K562 (cell line): Measurements from ENCODE around the gene ABITRAM. TPM values are rescaled to one million over a fixed set of nuclear protein-coding genes. Genes with fewer than 3 reads are reported as not detected.
A peak's percentile ranks its signal among the peaks of the same experiment; 100 is the strongest.

ENCODE experiments used
- ATAC-seq: fragments of 200-7000 bp; cut with Tn5 transposase; 3 replicates; pipeline ENCODE4 v1.9.1; 2020; ENCODE audit warnings: moderate library complexity
- BruUV-seq: library from RNA; stranded (reverse); fragments of 400-500 nt; replicated peaks from 2 replicates; lab custom pipeline; 2021; lab: Mats Ljungman, UMichigan
- CTCF ChIA-PET: fragments of 300-600 bp; formaldehyde crosslinking; extraction: SDS; loops from one replicate; lab custom pipeline; 2021; ENCODE audit warnings: low intra/inter-chr PET ratio; lab: Yijun Ruan, JAX
- POLR2A ChIA-PET: fragments of 300-600, 350-650 bp; sonication (Branson Sonifier 250); formaldehyde crosslinking; extraction: SDS; loops from one replicate; lab custom pipeline; 2021; ENCODE audit warnings: antibody characterized with exemption, inconsistent platforms; lab: Yijun Ruan, JAX
- DNase-seq, 4 experiments: peaks; one replicate each; pipeline versions ENCODE4 v3.0.0 to v3.0.0-alpha.2; 2011 to 2018; ENCODE audit warnings: low spot score in 3 of 4, mixed read lengths in 3 of 4; ENCODE audit errors: extremely low read depth in 1 of 4
- FAIRE-seq: peaks from 2 replicates; lab custom pipeline; 2011; peaks lifted over from hg19 to GRCh38; lab: Jason Lieb, UNC
- H2AFZ ChIP-seq: 2 replicates; pipeline ENCODE4 v1.6.0; 2011; ENCODE audit warnings: low read depth, low read length, control low read depth, inconsistent platforms
- H3K27ac ChIP-seq: fragments of 200-600 bp; 3 replicates; pipeline ENCODE4 v1.8.0; 2011; ENCODE audit warnings: low read depth, mild to moderate bottlenecking, control low read depth, inconsistent platforms, low read length, moderate library complexity, mixed read lengths; ENCODE audit errors: extremely low read depth
- H3K27me3 ChIP-seq, 2 experiments: fragments of 300-600 bp in 1 of 2; 2 replicates in 1 of 2; 3 replicates in 1 of 2; pipeline versions ENCODE4 v1.6.0 to v1.8.0; 2011; ENCODE audit warnings: inconsistent platforms in 2 of 2, low read length in 2 of 2, mild to moderate bottlenecking in 1 of 2, mixed read lengths in 1 of 2, moderate library complexity in 1 of 2; ENCODE audit not compliant: control insufficient read depth in 2 of 2, insufficient read depth in 2 of 2
- H3K36me3 ChIP-seq: fragments of 300-600 bp; 3 replicates; pipeline ENCODE4 v1.8.0; 2011; ENCODE audit warnings: mild to moderate bottlenecking, low read length, inconsistent platforms; ENCODE audit not compliant: control insufficient read depth, insufficient read depth
- H3K4me1 ChIP-seq, 2 experiments: fragments of 200-600 bp in 1 of 2; replicated peaks in 1 of 2; 2 replicates in 1 of 2; 3 replicates in 1 of 2; pipeline versions ENCODE4 v1.5.1 to v1.8.0; 2011; ENCODE audit warnings: inconsistent platforms in 2 of 2, low read length in 2 of 2, mild to moderate bottlenecking in 1 of 2, mixed read lengths in 1 of 2, moderate library complexity in 1 of 2; ENCODE audit not compliant: control insufficient read depth in 2 of 2, insufficient read depth in 2 of 2
- H3K4me2 ChIP-seq: 2 replicates; pipeline ENCODE4 v1.6.1; 2011; ENCODE audit warnings: low read length, control low read depth, inconsistent platforms, mixed read lengths; ENCODE audit not compliant: insufficient read depth
- H3K4me3 ChIP-seq: fragments of 200-600 bp; sonication (generic), shearing (Covaris generic); 2 replicates; pipeline ENCODE4 v1.5.1; 2016; ENCODE audit warnings: control low read depth, inconsistent platforms
- H3K79me2 ChIP-seq: fragments of 200-600 bp; 3 replicates; pipeline ENCODE4 v1.8.0; 2011; ENCODE audit warnings: low read length, inconsistent platforms; ENCODE audit not compliant: control insufficient read depth, insufficient read depth
- H3K9ac ChIP-seq, 2 experiments: 2 replicates each; pipeline versions ENCODE4 v1.6.0 to v1.6.1; 2011; ENCODE audit warnings: low read depth in 2 of 2, low read length in 2 of 2, control low read depth in 1 of 2, inconsistent platforms in 1 of 2, mild to moderate bottlenecking in 1 of 2, mixed read lengths in 1 of 2; ENCODE audit not compliant: insufficient read depth in 1 of 2
- H3K9me1 ChIP-seq: one replicate; pipeline ENCODE4 v1.6.0; 2011; ENCODE audit warnings: inconsistent platforms, mild to moderate bottlenecking, low read length, moderate library complexity; ENCODE audit not compliant: control insufficient read depth, insufficient read depth
- H3K9me3 ChIP-seq: replicated peaks from 2 replicates; pipeline ENCODE4 v1.5.1; 2011; ENCODE audit warnings: low read depth, low read length, inconsistent platforms; ENCODE audit not compliant: control insufficient read depth, insufficient read depth
- H4K20me1 ChIP-seq: replicated peaks from 2 replicates; pipeline ENCODE4 v1.6.1; 2011; ENCODE audit warnings: low read length, inconsistent platforms, mixed read lengths; ENCODE audit not compliant: control insufficient read depth, insufficient read depth
- ATF7 ChIP-seq: fragments of 450-650 bp; IDR thresholded peaks from 2 replicates; pipeline ENCODE4 v1.7.1; 2014; ENCODE audit warnings: mild to moderate bottlenecking, moderate library complexity
- CREM ChIP-seq: IDR thresholded peaks from 2 replicates; pipeline ENCODE4 v1.6.1; 2014; ENCODE audit warnings: antibody characterized with exemption, low read depth
- JUND ChIP-seq, 2 experiments: IDR thresholded peaks; 2 replicates in 1 of 2; 3 replicates in 1 of 2; pipeline ENCODE4 v1.6.1; 2011; ENCODE audit warnings: borderline replicate concordance in 2 of 2, low read depth in 2 of 2, low read length in 2 of 2, improper control_type of control experiment in 1 of 2, missing biosample characterization in 1 of 2, missing genetic modification characterization in 1 of 2, missing genetic modification reagents in 1 of 2
- NFIC ChIP-seq: fragments of 450-650 bp; IDR thresholded peaks from 2 replicates; pipeline ENCODE4 v1.6.1; 2017; ENCODE audit warnings: mild to moderate bottlenecking, inconsistent platforms
- NFIX ChIP-seq: fragments of 250-450 bp; sonication (Bioruptor Pico); IDR thresholded peaks from 2 replicates; pipeline ENCODE4 v1.4.0; 2020; ENCODE audit warnings: low read depth, mild to moderate bottlenecking, moderate library complexity
- NRF1 ChIP-seq, 2 experiments: fragments of 450-650 bp; IDR thresholded peaks in 1 of 2; conservative IDR thresholded peaks in 1 of 2; 2 replicates each; pipeline ENCODE4 v1.6.1; 2014; ENCODE audit warnings: mild to moderate bottlenecking in 2 of 2
- PHF21A ChIP-seq: fragments of 450-650 bp; IDR thresholded peaks from 2 replicates; pipeline ENCODE4 v1.6.1; 2017; ENCODE audit warnings: low read depth, borderline replicate concordance
- RAD21 ChIP-seq, 2 experiments: fragments of 250-450 bp in 1 of 2; fragments of 450-650 bp in 1 of 2; sonication (Bioruptor Pico) in 1 of 2; formaldehyde crosslinking in 1 of 2; IDR thresholded peaks in 1 of 2; conservative IDR thresholded peaks in 1 of 2; 2 replicates each; pipeline versions ENCODE4 v1.4.0 to v1.8.0; 2020 to 2022; ENCODE audit warnings: mild to moderate bottlenecking in 2 of 2, moderate library complexity in 1 of 2
- SMAD1 ChIP-seq: fragments of 150-350 bp; IDR thresholded peaks from 2 replicates; pipeline ENCODE4 v1.6.1; 2014; ENCODE audit warnings: low read length, low read depth; ENCODE audit not compliant: partially characterized antibody
- SMARCA4 ChIP-seq: fragments of 450-650 bp; IDR thresholded peaks from 2 replicates; pipeline ENCODE4 v1.6.1; 2016
- SRF ChIP-seq, 2 experiments: fragments of 250-450, 450-650 bp in 1 of 2; sonication (Bioruptor Pico) in 1 of 2; sonication (generic) in 1 of 2; formaldehyde crosslinking; IDR thresholded peaks; 2 replicates each; pipeline versions ENCODE4 v1.5.0 to v1.5.1; 2020 to 2022; ENCODE audit warnings: mild to moderate bottlenecking in 1 of 2, missing genetic modification reagents in 1 of 2
- WGBS: fragments of 100-300 bp; shearing (Covaris generic); methylation state at CpG from one replicate; pipeline ENCODE4 v1.1.6; 2016; ENCODE audit warnings: low coverage, mixed read lengths; ENCODE audit not compliant: insufficient coverage; ENCODE audit errors: missing lambda C conversion rate; 5-methylcytosine and 5-hydroxymethylcytosine counted together
- in situ Hi-C: fragments of 300-500 bp; cut with MboI; formaldehyde crosslinking; loops from 4 replicates; pipeline ENCODE4 v1.15.0; 2018; ENCODE audit warnings: inconsistent platforms, mixed read lengths
- intact Hi-C: fragments of 100-400 bp; cut with micrococcal nuclease; formaldehyde crosslinking; loops from 2 replicates; pipeline ENCODE4 v1.14.2; 2022
- polyA plus RNA-seq, 8 experiments: library from polyadenylated mRNA; depleted of rRNA in 4 of 8; stranded (reverse) in 5 of 8; unstranded in 3 of 8; fragments of >200 nt; fragmentation: Nextera tagmentation in 2 of 8; fragmentation: Illumina TruSeq in 1 of 8; extraction: Ambion mirVana in 2 of 8; extraction: Trizol in 1 of 8; gene quantifications; 2 replicates each; pipeline versions ENCODE4 v1.2.1 to v1.2.3, GENCODE V29; 2011 to 2014; ENCODE audit warnings: inconsistent platforms in 1 of 8, missing spikeins in 1 of 8
- total RNA-seq, 7 experiments: library from RNA; depleted of rRNA in 6 of 7; stranded (reverse); fragments of >200 nt in 6 of 7; fragmentation: Illumina TruSeq in 2 of 7; extraction: Trizol in 2 of 7; gene quantifications; 2 replicates each; pipeline versions ENCODE4 v1.2.1 to v1.2.3, GENCODE V29; 2011 to 2021; ENCODE audit warnings: low replicate concordance in 1 of 7
- TF ChIP-seq, protein P1 (sequence below), 2 experiments: fragments of 200-800 bp in 1 of 2; sonication (Bioruptor generic) in 1 of 2; sonication (generic) in 1 of 2; formaldehyde crosslinking in 1 of 2; IDR thresholded peaks in 1 of 2; conservative IDR thresholded peaks in 1 of 2; 2 replicates each; pipeline versions ENCODE4 v1.5.0 to v1.6.1; 2016 to 2020; ENCODE audit warnings: missing compliant biosample characterization in 1 of 2, missing genetic modification characterization in 1 of 2, missing genetic modification reagents in 1 of 2
- TF ChIP-seq, protein P2 (sequence below): fragments of 450-650 bp; IDR thresholded peaks from 2 replicates; pipeline ENCODE4 v1.6.1; 2017; ENCODE audit warnings: mild to moderate bottlenecking, moderate library complexity
- TF ChIP-seq, protein P3 (sequence below), 2 experiments: fragments of 450-650 bp; conservative IDR thresholded peaks; 2 replicates each; pipeline ENCODE4 v1.6.1; 2017; ENCODE audit warnings: mild to moderate bottlenecking in 2 of 2, moderate library complexity in 2 of 2

Gene ABITRAM
- total and polyA plus RNA-seq, 9 of the 15 experiments (the other 6 are each of a cell fraction or from before 2014, with no cell fraction given), result 8.9 to 47.6 (median 28.4) TPM

DNA sequence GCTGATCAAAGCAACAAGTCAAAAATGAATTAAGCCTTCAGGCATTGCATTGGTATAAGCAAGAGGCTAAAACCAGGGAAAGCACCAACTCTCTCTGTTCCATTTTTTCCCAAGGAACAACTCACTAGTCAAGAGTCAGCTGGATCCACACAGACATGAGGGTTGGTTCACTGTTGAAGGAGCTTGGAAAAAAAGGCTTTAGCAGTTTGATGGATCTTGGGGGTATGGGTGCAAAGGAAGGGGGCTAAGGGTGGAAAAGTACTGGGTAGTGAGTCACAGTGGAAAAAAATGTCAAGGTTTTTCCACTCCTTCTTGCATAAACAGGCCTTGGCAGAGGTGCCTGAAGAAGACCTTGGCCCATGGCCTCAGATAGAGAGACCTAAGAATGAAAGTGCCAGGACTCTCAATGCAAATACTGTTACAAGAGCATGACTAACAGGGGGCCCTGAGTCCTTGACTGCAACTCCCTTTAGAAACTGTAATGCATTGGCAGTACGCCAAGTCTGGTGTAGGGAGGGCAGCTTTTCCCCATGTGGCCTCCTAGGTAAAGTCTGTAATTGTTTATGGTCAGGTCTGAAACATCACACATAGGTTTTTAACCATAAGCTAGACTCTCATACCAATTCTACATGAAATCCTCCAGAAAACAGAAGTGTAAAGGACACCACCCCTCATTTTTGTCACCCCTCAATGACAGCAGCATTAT is 48.4 kb upstream of the ABITRAM start:
- Histone ChIP-seq H3K9me3 (no peaks in the 10 kb centered on the region), H2AFZ (no peak overlapping the region), H3K36me3 (peaks cover 67% of the 10 kb centered on the region), H3K9me1 (no peaks in the 10 kb centered on the region), H3K9ac (0 out of 4 replicates have a peak overlapping the region, but pooled peaks of 1 of the 2 experiments have one; percentile 18), H3K4me2 (peak overlapping the region; percentile 5; the same call in 1 of the 2 replicates), H3K4me1 (peaks cover 3 to 10% of the 10 kb centered on the region in 2 experiments; a peak in 1 of 5 replicates), H3K79me2 (no peaks in the 10 kb centered on the region), H3K4me3 (no peak overlapping the region), H4K20me1 (no peaks in the 10 kb centered on the region), H3K27ac (peak overlapping the region; percentile 50; the same call in 2 of the 3 replicates), H3K27me3 (no peaks in the 10 kb centered on the region)
- peak; percentile 48 to 88 (median 66) for DNase-seq
- in situ Hi-C loops (no loop called here), intact Hi-C loops (loop anchor here (5.0 to 10.0 kb wide), 3 partner anchors 67 to 439 kb away; partner anchors contain the start of gene EPB41L4B)
- WGBS, result 44% methylated on average over 1 of the region's 1 CpG
- ChIA-PET POLR2A (interaction anchor here (0.5 to 0.6 kb wide), 3 partner anchors 31 to 1541 kb away, joined by 3 read pairs; no protein-coding TSS in a partner anchor), CTCF (no interaction called here)
- peak; percentile 85 for FAIRE-seq
- peak; percentile 92 for ATAC-seq
- no TSS peak for BruUV-seq
- TF ChIP-seq, protein P1, sequence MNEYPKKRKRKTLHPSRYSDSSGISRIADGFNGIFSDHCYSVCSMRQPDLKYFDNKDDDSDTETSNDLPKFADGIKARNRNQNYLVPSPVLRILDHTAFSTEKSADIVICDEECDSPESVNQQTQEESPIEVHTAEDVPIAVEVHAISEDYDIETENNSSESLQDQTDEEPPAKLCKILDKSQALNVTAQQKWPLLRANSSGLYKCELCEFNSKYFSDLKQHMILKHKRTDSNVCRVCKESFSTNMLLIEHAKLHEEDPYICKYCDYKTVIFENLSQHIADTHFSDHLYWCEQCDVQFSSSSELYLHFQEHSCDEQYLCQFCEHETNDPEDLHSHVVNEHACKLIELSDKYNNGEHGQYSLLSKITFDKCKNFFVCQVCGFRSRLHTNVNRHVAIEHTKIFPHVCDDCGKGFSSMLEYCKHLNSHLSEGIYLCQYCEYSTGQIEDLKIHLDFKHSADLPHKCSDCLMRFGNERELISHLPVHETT (CRISPR knock-in tag; conservative IDR thresholded peaks at IDR 0.05 in 1 of 2, IDR thresholded peaks at IDR 0.05 in 1 of 2), result 0 out of 4 replicates have a peak, but pooled peaks of 1 of the 2 experiments have one; percentile 18
- peak; percentile 99 for TF ChIP-seq NFIC
- TF ChIP-seq CREM, result peak; percentile 15; the same call in 1 of the 2 replicates
- TF ChIP-seq JUND (IDR thresholded peaks at IDR 0.05; ENCODE audit: borderline replicate concordance, low read depth, low read length), result no peak
- peak; percentile 37; the same call in 2 of the 3 replicates for TF ChIP-seq JUND (tag; IDR thresholded peaks at IDR 0.05; ENCODE audit: borderline replicate concordance, low read depth, low read length)
- peak in 1 of 2 experiments; percentile 23; a peak in 1 of 4 replicates for TF ChIP-seq RAD21 (CRISPR knock-in tag; conservative IDR thresholded peaks at IDR 0.05 in 1 of 2, IDR thresholded peaks at IDR 0.05 in 1 of 2)
- no peak for TF ChIP-seq SRF (CRISPR knock-in tag; IDR thresholded peaks at IDR 0.05)
- TF ChIP-seq NFIX (CRISPR knock-in tag), result peak; percentile 85
- TF ChIP-seq ATF7, result 0 out of 2 replicates have a peak, but pooled peaks have one; percentile 17
- no peak for TF ChIP-seq PHF21A
- 0 out of 2 replicates have a peak, but pooled peaks have one; percentile 13 for TF ChIP-seq SMARCA4
- TF ChIP-seq, protein P2, sequence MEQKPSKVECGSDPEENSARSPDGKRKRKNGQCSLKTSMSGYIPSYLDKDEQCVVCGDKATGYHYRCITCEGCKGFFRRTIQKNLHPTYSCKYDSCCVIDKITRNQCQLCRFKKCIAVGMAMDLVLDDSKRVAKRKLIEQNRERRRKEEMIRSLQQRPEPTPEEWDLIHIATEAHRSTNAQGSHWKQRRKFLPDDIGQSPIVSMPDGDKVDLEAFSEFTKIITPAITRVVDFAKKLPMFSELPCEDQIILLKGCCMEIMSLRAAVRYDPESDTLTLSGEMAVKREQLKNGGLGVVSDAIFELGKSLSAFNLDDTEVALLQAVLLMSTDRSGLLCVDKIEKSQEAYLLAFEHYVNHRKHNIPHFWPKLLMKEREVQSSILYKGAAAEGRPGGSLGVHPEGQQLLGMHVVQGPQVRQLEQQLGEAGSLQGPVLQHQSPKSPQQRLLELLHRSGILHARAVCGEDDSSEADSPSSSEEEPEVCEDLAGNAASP, result no peak
- TF ChIP-seq, protein P3, sequence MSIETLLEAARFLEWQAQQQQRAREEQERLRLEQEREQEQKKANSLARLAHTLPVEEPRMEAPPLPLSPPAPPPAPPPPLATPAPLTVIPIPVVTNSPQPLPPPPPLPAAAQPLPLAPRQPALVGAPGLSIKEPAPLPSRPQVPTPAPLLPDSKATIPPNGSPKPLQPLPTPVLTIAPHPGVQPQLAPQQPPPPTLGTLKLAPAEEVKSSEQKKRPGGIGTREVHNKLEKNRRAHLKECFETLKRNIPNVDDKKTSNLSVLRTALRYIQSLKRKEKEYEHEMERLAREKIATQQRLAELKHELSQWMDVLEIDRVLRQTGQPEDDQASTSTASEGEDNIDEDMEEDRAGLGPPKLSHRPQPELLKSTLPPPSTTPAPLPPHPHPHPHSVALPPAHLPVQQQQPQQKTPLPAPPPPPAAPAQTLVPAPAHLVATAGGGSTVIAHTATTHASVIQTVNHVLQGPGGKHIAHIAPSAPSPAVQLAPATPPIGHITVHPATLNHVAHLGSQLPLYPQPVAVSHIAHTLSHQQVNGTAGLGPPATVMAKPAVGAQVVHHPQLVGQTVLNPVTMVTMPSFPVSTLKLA (conservative IDR thresholded peaks at IDR 0.05), result 0 out of 4 replicates have a peak, but pooled peaks of 1 of the 2 experiments have one; percentile 31
- TF ChIP-seq SMAD1, result peak; percentile 69
- 0 out of 4 replicates have a peak, but pooled peaks of 1 of the 2 experiments have one; percentile 15 for TF ChIP-seq NRF1 (conservative IDR thresholded peaks at IDR 0.05 in 1 of 2, IDR thresholded peaks at IDR 0.05 in 1 of 2)
